ENCODE results near the gene SLC7A1. TPM values are rescaled to one million over a fixed set of nuclear protein-coding genes. Genes with fewer than 3 reads are reported as not detected.

Gene SLC7A1
- total RNA-seq, 4 donors from 2014 or later: 26.8 to 44.2 (median 37.5) TPM

DNA sequence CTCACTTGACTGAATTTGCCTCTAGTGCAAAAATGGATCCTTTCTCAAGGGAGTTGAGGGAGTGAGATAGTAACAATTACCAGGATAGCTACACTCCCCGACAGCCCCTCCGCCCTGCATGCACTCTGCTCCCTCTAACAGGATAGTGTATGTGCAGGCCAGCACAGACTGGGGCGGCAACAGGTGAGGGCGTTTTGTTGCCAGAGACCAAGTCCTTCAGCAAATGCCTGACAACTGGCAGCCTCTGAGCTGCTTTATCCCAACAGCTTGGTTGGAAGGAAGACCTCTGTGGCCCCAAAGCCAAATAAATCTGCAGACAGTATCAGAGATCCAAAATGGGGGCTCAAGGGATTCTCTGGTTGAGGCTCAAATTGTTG lies 86.6 kb downstream of the SLC7A1 start:
- no peak for TF ChIP-seq POLR2A (IDR thresholded peaks at IDR 0.05)
- TF ChIP-seq, protein P1, sequence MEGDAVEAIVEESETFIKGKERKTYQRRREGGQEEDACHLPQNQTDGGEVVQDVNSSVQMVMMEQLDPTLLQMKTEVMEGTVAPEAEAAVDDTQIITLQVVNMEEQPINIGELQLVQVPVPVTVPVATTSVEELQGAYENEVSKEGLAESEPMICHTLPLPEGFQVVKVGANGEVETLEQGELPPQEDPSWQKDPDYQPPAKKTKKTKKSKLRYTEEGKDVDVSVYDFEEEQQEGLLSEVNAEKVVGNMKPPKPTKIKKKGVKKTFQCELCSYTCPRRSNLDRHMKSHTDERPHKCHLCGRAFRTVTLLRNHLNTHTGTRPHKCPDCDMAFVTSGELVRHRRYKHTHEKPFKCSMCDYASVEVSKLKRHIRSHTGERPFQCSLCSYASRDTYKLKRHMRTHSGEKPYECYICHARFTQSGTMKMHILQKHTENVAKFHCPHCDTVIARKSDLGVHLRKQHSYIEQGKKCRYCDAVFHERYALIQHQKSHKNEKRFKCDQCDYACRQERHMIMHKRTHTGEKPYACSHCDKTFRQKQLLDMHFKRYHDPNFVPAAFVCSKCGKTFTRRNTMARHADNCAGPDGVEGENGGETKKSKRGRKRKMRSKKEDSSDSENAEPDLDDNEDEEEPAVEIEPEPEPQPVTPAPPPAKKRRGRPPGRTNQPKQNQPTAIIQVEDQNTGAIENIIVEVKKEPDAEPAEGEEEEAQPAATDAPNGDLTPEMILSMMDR (IDR thresholded peaks at IDR 0.05): no peak
- Histone ChIP-seq H3K9me3 (no peaks in the 10 kb centered on the region), H3K27ac (peak overlapping the region in 2 of 4 donors; percentile 56 to 64), H3K4me1 (peaks cover 0 to 13% (median 0%) of the 10 kb centered on the region in 4 donors), H3K27me3 (no peaks in the 10 kb centered on the region), H3K4me3 (no peak overlapping the region), H3K36me3 (peaks cover 0 to 5% (median 0%) of the 10 kb centered on the region in 3 donors)
- peak in 1 of 3 donors; percentile 63 for DNase-seq

DNA sequence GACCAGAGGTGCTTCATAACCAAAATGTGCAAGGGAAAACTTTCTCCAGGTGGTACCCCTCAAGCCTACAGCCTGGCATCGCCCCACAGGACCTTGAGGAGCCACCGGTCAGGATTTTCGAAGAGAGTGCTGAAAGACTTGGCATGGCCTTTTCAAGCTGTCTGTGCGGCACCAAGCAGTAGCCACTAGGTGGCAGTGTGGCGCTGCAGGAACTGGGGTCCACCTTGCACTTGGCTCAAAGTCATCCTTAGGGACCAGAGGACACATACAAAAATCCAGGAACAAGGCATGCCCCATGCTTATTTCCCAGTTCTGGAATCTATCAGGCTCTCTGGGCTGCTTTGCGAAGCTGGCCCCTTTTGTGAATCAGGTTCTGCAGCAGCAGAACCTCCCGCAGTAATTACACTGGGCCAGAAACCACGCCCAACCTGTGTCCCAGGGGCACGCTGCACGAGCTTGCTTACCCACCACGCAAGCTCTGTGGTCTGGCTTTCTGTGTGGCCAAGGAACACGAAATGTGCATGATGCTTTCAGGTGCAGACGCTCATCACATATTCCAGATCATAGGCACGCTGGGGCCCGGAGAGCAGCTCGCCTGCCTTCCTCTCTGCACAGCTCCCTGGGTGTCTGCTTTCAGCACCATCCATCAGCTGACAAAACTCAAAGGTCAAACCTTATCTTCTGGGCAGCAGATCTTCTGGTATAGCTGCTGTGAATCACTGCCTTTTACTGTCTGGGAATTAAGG lies 87.2 kb downstream of the SLC7A1 start:
- peak; percentile 76 to 93 (median 90) for DNase-seq
- peak overlapping the region in 1 of 4 donors; percentile 64 for H3K27ac ChIP-seq

DNA sequence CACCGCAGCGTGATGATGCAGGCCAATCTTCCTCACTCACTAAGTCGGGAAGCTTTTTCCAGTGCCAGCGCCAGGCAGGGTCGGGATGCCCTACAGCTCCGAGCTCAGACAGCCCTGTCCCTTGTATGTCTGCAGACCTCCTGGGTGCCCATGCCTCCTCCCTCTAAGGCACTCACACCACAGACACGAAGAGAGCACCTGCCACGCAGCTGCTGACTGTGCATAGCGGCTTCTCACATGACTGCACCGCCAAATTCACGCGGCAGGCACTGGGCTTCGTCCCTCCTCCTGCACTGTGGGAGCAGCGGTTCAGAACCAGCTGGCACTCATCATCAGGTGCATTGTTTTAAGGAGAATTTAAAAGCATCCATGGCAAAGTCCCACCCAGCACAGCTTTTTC lies 88.1 kb downstream of the SLC7A1 start:
- Histone ChIP-seq H3K4me3 (no peak overlapping the region), H3K36me3 (no peaks in the 10 kb centered on the region), H3K27ac (no peak overlapping the region), H3K27me3 (no peaks in the 10 kb centered on the region), H3K4me1 (peaks cover 0 to 13% (median 0%) of the 10 kb centered on the region in 4 donors), H3K9me3 (no peaks in the 10 kb centered on the region)
- TF ChIP-seq, protein P1 (IDR thresholded peaks at IDR 0.05): no peak
- TF ChIP-seq POLR2A (IDR thresholded peaks at IDR 0.05): no peak
- DNase-seq: peak in 1 of 3 donors; percentile 36

More for the DNA sequence above, 87.2 kb downstream of the SLC7A1 start:
- H3K36me3 ChIP-seq: no peaks in the 10 kb centered on the region
- no peaks in the 10 kb centered on the region for H3K9me3 ChIP-seq
- H3K27me3 ChIP-seq: no peaks in the 10 kb centered on the region
- no peak overlapping the region for H3K4me3 ChIP-seq
- H3K4me1 ChIP-seq: peaks cover 0 to 13% (median 0%) of the 10 kb centered on the region in 4 donors
- no peak for TF ChIP-seq POLR2A (IDR thresholded peaks at IDR 0.05)
- TF ChIP-seq, protein P1 (IDR thresholded peaks at IDR 0.05): peak; percentile 58 to 96 (median 92)

DNA sequence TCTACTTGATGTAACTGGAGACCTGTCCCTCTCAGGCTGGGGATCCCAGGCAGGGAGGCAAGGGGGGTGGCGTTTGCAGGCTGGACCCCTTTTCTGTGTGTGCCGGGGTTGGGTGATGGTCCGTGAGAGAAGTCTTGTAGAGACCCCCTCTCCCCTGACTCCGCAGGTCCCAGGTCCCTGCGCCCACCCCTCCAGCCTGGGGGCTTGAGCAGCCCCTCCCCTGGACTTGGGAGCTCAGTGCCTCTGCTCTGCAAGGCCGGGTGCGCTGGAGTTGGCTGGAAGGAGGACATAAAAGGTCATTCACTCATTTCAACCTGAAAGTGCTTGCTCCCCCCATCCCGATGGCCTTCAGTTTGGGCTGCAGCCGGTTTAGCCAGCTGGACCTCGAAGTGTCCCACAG lies 89.5 kb downstream of the SLC7A1 start:
- H3K27me3 ChIP-seq: no peaks in the 10 kb centered on the region
- H3K4me1 ChIP-seq: peaks cover 0 to 13% (median 0%) of the 10 kb centered on the region in 4 donors
- no peak overlapping the region for H3K27ac ChIP-seq
- no peak overlapping the region for H3K4me3 ChIP-seq
- TF ChIP-seq, protein P1 (IDR thresholded peaks at IDR 0.05): no peak
- no peak for TF ChIP-seq POLR2A (IDR thresholded peaks at IDR 0.05)
- no peaks in the 10 kb centered on the region for H3K9me3 ChIP-seq
- H3K36me3 ChIP-seq: no peaks in the 10 kb centered on the region
- no peak for DNase-seq

DNA sequence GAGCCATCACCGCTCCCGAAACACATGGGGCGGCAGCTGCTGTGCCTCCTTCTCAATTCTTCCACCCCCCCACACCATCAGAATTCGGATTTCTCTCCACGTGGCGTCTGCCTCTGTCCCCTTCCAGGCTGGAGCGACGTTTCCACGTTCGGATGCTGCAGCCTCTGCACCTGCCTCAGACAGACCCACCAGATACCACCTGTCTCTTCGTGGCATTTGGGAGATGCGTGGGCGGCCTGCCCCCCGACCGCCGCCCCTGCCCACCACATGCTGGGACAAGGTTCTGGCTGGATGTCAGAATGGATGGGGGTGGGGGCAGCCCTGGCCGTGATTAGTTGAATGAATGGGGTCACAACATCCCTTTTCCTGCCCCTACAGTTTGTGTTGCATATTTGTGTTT lies 90.0 kb downstream of the SLC7A1 start:
- TF ChIP-seq, protein P1 (IDR thresholded peaks at IDR 0.05): no peak
- TF ChIP-seq POLR2A (IDR thresholded peaks at IDR 0.05): no peak
- H3K27me3 ChIP-seq: no peaks in the 10 kb centered on the region
- no peak for DNase-seq
- no peaks in the 10 kb centered on the region for H3K36me3 ChIP-seq
- no peak overlapping the region for H3K4me3 ChIP-seq
- H3K4me1 ChIP-seq: peaks cover 0 to 13% (median 0%) of the 10 kb centered on the region in 4 donors
- no peak overlapping the region for H3K27ac ChIP-seq
- no peaks in the 10 kb centered on the region for H3K9me3 ChIP-seq
